ENCODE results near the gene NPC1L1.

DNA sequence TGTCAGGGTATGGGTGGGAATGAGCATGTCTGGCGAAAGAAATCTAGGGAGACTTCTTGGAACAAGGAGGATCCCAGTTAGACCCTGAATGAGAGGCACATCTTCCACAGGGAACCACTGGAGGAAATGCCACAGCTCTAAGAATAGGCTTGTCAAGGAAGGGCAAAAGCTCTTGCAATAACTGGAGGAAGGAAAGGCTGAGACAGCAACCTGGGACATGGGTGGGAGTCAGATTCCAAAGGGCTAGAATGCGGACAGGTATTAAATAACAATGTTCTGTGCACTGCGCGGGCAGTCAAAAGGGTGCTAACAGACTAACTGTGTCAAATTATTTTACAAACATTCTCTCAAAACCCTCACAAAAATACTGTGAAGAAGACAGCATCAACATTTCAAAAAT lies 55.1 kb downstream of the NPC1L1 start:
- TF ChIP-seq ZNF570 (CRISPR knock-in tag; IDR thresholded peaks at IDR 0.05; ENCODE audit: borderline replicate concordance) = no peak
- TF ChIP-seq PAWR (CRISPR knock-in tag; IDR thresholded peaks at IDR 0.05; ENCODE audit: borderline replicate concordance) = no peak
- no peak for TF ChIP-seq POLR2A (IDR thresholded peaks at IDR 0.05; ENCODE audit: insufficient read depth in 1 of 2, low read depth in 2 of 2, low read length in 2 of 2)
- TF ChIP-seq EZH2 (conservative IDR thresholded peaks at IDR 0.05; ENCODE audit: low read depth, low read length) = no peak

Data from HepG2 (cell line).